B cell (primary cell): ENCODE data around the gene SIPA1L2. TPM values are rescaled to one million over a fixed set of nuclear protein-coding genes. Genes with fewer than 3 reads are reported as not detected.

Experiments
- ATAC-seq: fragments of 200-7000 bp; cut with Tn5 transposase; one replicate; pipeline ENCODE4 v1.10.0; 2021; ENCODE audit warnings: low read depth, mild to moderate bottlenecking, moderate number of reproducible peaks, moderate library complexity
- CTCF ChIA-PET: fragments of 350-600 bp; sonication (Branson Sonifier 250); formaldehyde crosslinking; loops from one replicate; lab custom pipeline; 2021; ENCODE audit warnings: antibody characterized with exemption, inconsistent platforms; lab: Charles Lee
- POLR2A ChIA-PET: fragments of 350-600 bp; sonication (Branson Sonifier 250); formaldehyde crosslinking; loops from one replicate; lab custom pipeline; 2021; ENCODE audit warnings: antibody characterized with exemption; lab: Charles Lee
- DNase-seq: peaks from one replicate; pipeline ENCODE4 v3.0.0; 2013
- H2AFZ ChIP-seq: 2 replicates; pipeline ENCODE4 v1.6.1; 2012; ENCODE audit warnings: mild to moderate bottlenecking, low read depth, low read length; ENCODE audit not compliant: insufficient read depth, poor library complexity, severe bottlenecking
- H3K27ac ChIP-seq, 2 donors: 1 replicate in 1 of 2; 2 replicates in 1 of 2; pipeline ENCODE4 v1.5.1; 2012 to 2013; ENCODE audit warnings: low read length in 2 of 2, mild to moderate bottlenecking in 2 of 2, moderate library complexity in 1 of 2
- H3K27me3 ChIP-seq, 4 experiments: fragments of 200-600 bp in 1 of 4; sonication (generic) in 1 of 4; replicated peaks in 1 of 4; 1 replicate in 2 of 4; 2 replicates in 2 of 4; pipeline versions ENCODE4 v1.6.1 to v1.7.0; 2013 to 2016; ENCODE audit warnings: low read length in 3 of 4, mild to moderate bottlenecking in 2 of 4, mixed read lengths in 1 of 4, moderate library complexity in 1 of 4; ENCODE audit not compliant: insufficient read depth in 4 of 4, control insufficient read depth in 3 of 4; ENCODE audit errors: control extremely low read depth in 1 of 4
- H3K36me3 ChIP-seq, 2 experiments: replicated peaks in 1 of 2; 1 replicate in 1 of 2; 2 replicates in 1 of 2; pipeline versions ENCODE4 v1.6.1 to v1.7.1; 2013; ENCODE audit warnings: low read length in 1 of 2; ENCODE audit not compliant: insufficient read depth in 2 of 2, control insufficient read depth in 1 of 2; ENCODE audit errors: control extremely low read depth in 1 of 2, extremely low read depth in 1 of 2
- H3K4me1 ChIP-seq, 2 donors: fragments of 200-600 bp in 1 of 2; sonication (generic) in 1 of 2; 1 replicate in 1 of 2; 2 replicates in 1 of 2; pipeline versions ENCODE4 v1.5.1 to v1.6.1; 2013 to 2017; ENCODE audit warnings: low read length in 2 of 2; ENCODE audit not compliant: control insufficient read depth in 2 of 2, insufficient read depth in 2 of 2
- H3K4me2 ChIP-seq: replicated peaks from 2 replicates; pipeline ENCODE3; 2012; ENCODE audit warnings: mild to moderate bottlenecking, low read depth, low read length; ENCODE audit not compliant: poor library complexity, severe bottlenecking
- H3K4me3 ChIP-seq, 5 experiments: fragments of 200-600 bp in 1 of 5; sonication (generic) in 1 of 5; 1 replicate in 3 of 5; 2 replicates in 2 of 5; pipeline versions ENCODE4 v1.5.1 to v1.7.0; 2011 to 2016; ENCODE audit warnings: low read length in 4 of 5, mild to moderate bottlenecking in 4 of 5, low read depth in 2 of 5, control low read depth in 1 of 5, moderate library complexity in 1 of 5; ENCODE audit not compliant: insufficient read depth in 1 of 5; ENCODE audit errors: control extremely low read depth in 1 of 5, extremely low read depth in 1 of 5
- H3K79me2 ChIP-seq: fragments of 200-600 bp; sonication (generic); one replicate; pipeline ENCODE4 v1.6.0; 2016; ENCODE audit warnings: low read length; ENCODE audit not compliant: control insufficient read depth, insufficient read depth
- H3K9ac ChIP-seq: fragments of 200-600 bp; sonication (generic); 2 replicates; pipeline ENCODE4 v1.6.1; 2017; ENCODE audit warnings: mild to moderate bottlenecking, low read length, moderate library complexity
- H3K9me3 ChIP-seq, 3 donors: one replicate each; pipeline versions ENCODE4 v1.6.1 to v1.7.1; 2013; ENCODE audit warnings: low read length in 2 of 3; ENCODE audit not compliant: control insufficient read depth in 2 of 3, insufficient read depth in 1 of 3; ENCODE audit errors: control extremely low read depth in 1 of 3
- H4K20me1 ChIP-seq: 2 replicates; pipeline ENCODE4 v1.6.0; 2012; ENCODE audit warnings: mild to moderate bottlenecking, low read length; ENCODE audit not compliant: insufficient read depth, control insufficient read depth, poor library complexity, severe bottlenecking
- H3K27ac Mint-ChIP-seq: one replicate; pipeline ENCODE4 v1.8.0; 2021; ENCODE audit warnings: mixed read lengths
- H3K27me3 Mint-ChIP-seq: one replicate; pipeline ENCODE4 v1.8.0; 2021; ENCODE audit warnings: mixed read lengths
- H3K4me1 Mint-ChIP-seq: one replicate; pipeline ENCODE4 v1.8.0; 2021; ENCODE audit warnings: mixed read lengths
- H3K4me3 Mint-ChIP-seq: one replicate; pipeline ENCODE4 v1.8.0; 2021; ENCODE audit warnings: mixed read lengths
- H3K9me3 Mint-ChIP-seq: one replicate; pipeline ENCODE4 v1.8.0; 2022; ENCODE audit warnings: mixed read lengths; ENCODE audit not compliant: insufficient read depth
- EZH2 ChIP-seq: IDR thresholded peaks from 2 replicates; pipeline ENCODE4 v1.6.1; 2012; ENCODE audit warnings: borderline replicate concordance, low read depth, mild to moderate bottlenecking, moderate library complexity, low read length; ENCODE audit not compliant: insufficient read depth, poor library complexity, severe bottlenecking
- WGBS: methylation state at CpG from one replicate; pipeline ENCODE4 v1.1.5; 2013; ENCODE audit warnings: missing lambda C conversion rate; ENCODE audit not compliant: insufficient coverage; 5-methylcytosine and 5-hydroxymethylcytosine counted together
- intact Hi-C: fragments of 100-400 bp; cut with micrococcal nuclease; formaldehyde crosslinking; loops from one replicate; pipeline ENCODE4 v1.10.0; 2022
- polyA plus RNA-seq: library from polyadenylated mRNA; depleted of rRNA; stranded (reverse); fragments of >200 nt; gene quantifications from 2 replicates; pipeline ENCODE4 v1.2.3, GENCODE V29; 2012
- total RNA-seq, 2 donors: library from RNA; stranded (reverse); fragments of 120-200 nt in 1 of 2; gene quantifications; 1 replicate in 1 of 2; 2 replicates in 1 of 2; pipeline versions ENCODE4 v1.2.3 to v1.2.4, GENCODE V29; 2013 to 2022
- TF ChIP-seq, protein P1 (sequence below): fragments of 200-600 bp; IDR thresholded peaks from one replicate; pipeline ENCODE4 v1.8.0; 2022; ENCODE audit warnings: antibody characterized with exemption, mild to moderate bottlenecking

The SIPA1L2 gene
- total and polyA plus RNA-seq, 2 donors (not counting 1 experiment from before 2014, with no cell fraction given), result 0.07 TPM

DNA sequence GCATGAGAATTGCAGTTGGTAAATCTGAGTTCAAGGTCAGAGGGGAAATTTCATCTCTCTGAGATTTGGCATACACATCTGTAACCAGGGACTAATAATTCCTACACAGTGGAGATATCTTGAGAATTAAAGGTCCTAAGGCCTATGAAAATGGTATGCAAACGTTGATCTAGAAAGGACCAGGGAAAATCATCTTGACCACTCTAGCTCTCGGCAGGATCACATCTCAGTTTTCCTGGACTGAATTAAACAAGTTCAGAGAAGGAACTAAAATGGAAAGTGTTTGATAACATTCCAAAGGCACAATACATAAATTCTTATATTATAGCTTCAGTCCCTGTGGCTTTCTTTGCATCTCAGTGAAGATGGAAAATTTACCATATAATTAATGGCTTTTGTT lies 28.5 kb upstream of the SIPA1L2 start:
- H3K4me1 ChIP-seq, result no peaks in the 10 kb centered on the region
- intact Hi-C loops, result no loop called here
- H2AFZ ChIP-seq, result no peak overlapping the region
- H3K9ac ChIP-seq, result no peak overlapping the region
- ChIA-PET POLR2A (no interaction called here), CTCF (no interaction called here)
- no peaks in the 10 kb centered on the region for H3K27me3 ChIP-seq
- Mint-ChIP-seq H3K27me3 (peaks cover 21% of the 10 kb centered on the region), H3K4me1 (no peaks in the 10 kb centered on the region), H3K4me3 (no peak overlapping the region), H3K9me3 (no peaks in the 10 kb centered on the region), H3K27ac (no peak overlapping the region)
- H3K4me3 ChIP-seq, result no peak overlapping the region
- H3K4me2 ChIP-seq, result no peak overlapping the region
- WGBS, result no CpG with 5 or more reads among the region's 2 CpGs
- no peak for ATAC-seq
- TF ChIP-seq EZH2, result no peak
- TF ChIP-seq, protein P1, sequence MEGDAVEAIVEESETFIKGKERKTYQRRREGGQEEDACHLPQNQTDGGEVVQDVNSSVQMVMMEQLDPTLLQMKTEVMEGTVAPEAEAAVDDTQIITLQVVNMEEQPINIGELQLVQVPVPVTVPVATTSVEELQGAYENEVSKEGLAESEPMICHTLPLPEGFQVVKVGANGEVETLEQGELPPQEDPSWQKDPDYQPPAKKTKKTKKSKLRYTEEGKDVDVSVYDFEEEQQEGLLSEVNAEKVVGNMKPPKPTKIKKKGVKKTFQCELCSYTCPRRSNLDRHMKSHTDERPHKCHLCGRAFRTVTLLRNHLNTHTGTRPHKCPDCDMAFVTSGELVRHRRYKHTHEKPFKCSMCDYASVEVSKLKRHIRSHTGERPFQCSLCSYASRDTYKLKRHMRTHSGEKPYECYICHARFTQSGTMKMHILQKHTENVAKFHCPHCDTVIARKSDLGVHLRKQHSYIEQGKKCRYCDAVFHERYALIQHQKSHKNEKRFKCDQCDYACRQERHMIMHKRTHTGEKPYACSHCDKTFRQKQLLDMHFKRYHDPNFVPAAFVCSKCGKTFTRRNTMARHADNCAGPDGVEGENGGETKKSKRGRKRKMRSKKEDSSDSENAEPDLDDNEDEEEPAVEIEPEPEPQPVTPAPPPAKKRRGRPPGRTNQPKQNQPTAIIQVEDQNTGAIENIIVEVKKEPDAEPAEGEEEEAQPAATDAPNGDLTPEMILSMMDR, result no peak
- H3K36me3 ChIP-seq, result no peaks in the 10 kb centered on the region
- H3K79me2 ChIP-seq, result no peaks in the 10 kb centered on the region
- H3K27ac ChIP-seq, result no peak overlapping the region
- no peak for DNase-seq
- H3K9me3 ChIP-seq, result no peaks in the 10 kb centered on the region
- H4K20me1 ChIP-seq, result no peaks in the 10 kb centered on the region

DNA sequence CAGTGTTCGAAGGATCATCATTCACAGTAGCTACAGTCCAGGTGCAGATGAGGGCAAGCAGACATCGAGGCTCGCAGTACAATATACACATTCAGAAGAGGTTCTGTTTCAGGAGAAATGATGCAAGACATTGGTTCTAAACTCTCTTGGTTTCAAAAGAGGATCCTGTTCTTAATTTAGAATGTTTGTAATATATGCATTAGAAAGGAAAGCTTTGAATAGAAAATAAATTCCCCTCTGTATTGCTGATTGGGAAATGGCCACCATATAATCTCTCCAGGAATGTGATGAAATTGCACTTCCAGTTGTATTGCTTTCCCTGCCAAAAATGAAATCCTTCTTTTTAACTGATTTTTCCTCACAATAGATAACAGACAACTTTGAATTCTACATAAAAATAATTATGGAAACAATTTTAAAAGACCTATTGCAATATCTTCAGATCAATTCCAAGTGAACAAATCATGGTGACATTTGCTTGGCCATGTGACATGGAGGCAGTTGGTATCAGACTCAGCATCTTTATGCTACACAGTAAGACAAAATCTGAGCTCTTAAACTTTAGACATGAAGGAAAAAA lies 27.6 kb upstream of the SIPA1L2 start:
- no peaks in the 10 kb centered on the region for H3K36me3 ChIP-seq
- no peak overlapping the region for H3K9ac ChIP-seq
- DNase-seq (no peak), ATAC-seq (no peak)
- H3K4me1 ChIP-seq, result no peaks in the 10 kb centered on the region
- no peak overlapping the region for H3K4me2 ChIP-seq
- no peaks in the 10 kb centered on the region for H3K4me1 Mint-ChIP-seq
- H3K27ac ChIP-seq, result no peak overlapping the region
- TF ChIP-seq, protein P1, result no peak
- TF ChIP-seq EZH2, result no peak
- no peaks in the 10 kb centered on the region for H4K20me1 ChIP-seq
- H3K9me3 Mint-ChIP-seq, result no peaks in the 10 kb centered on the region
- no peak overlapping the region for H3K27ac Mint-ChIP-seq
- WGBS, result 67% methylated on average over 1 of the region's 3 CpGs
- H3K4me3 ChIP-seq, result no peak overlapping the region
- POLR2A ChIA-PET, result no interaction called here
- H3K79me2 ChIP-seq, result no peaks in the 10 kb centered on the region
- no peak overlapping the region for H3K4me3 Mint-ChIP-seq
- H3K9me3 ChIP-seq, result no peaks in the 10 kb centered on the region
- H2AFZ ChIP-seq, result no peak overlapping the region
- intact Hi-C loops, result no loop called here
- peaks cover 25% of the 10 kb centered on the region for H3K27me3 Mint-ChIP-seq
- CTCF ChIA-PET, result no interaction called here
- H3K27me3 ChIP-seq, result no peaks in the 10 kb centered on the region
